H1 (cell line): ENCODE results near the gene COL4A4. TPM values are rescaled to one million over a fixed set of nuclear protein-coding genes. Genes with fewer than 3 reads are reported as not detected.

ENCODE experiments used
- CTCF ChIA-PET: fragments of 300-600 bp; sonication (Branson Sonifier 250); formaldehyde crosslinking; loops from one replicate; lab custom pipeline; 2021; ENCODE audit not compliant: partially characterized antibody; lab: Charles Lee
- POLR2A ChIA-PET: fragments of 300-600 bp; sonication (Branson Sonifier 250); formaldehyde crosslinking; loops from one replicate; lab custom pipeline; 2021; ENCODE audit warnings: inconsistent platforms; ENCODE audit not compliant: partially characterized antibody; lab: Charles Lee
- DNase-seq, 2 experiments: peaks; one replicate each; pipeline versions ENCODE4 v3.0.0 to v3.0.0-alpha.2; 2010 to 2022; ENCODE audit warnings: low spot score in 2 of 2, low read depth in 1 of 2, mixed read lengths in 1 of 2
- FAIRE-seq: peaks from 2 replicates; lab custom pipeline; 2011; peaks lifted over from hg19 to GRCh38; lab: Jason Lieb, UNC
- H2AFZ ChIP-seq: 2 replicates; pipeline ENCODE4 v1.8.1; 2012; ENCODE audit warnings: low read length, inconsistent platforms
- H2AK5ac ChIP-seq: 2 replicates; pipeline ENCODE4 v1.6.1; 2013; ENCODE audit warnings: low read depth, low read length
- H2BK120ac ChIP-seq: replicated peaks from 2 replicates; pipeline ENCODE3; 2013; ENCODE audit warnings: low read depth, low read length, inconsistent platforms
- H2BK12ac ChIP-seq: 2 replicates; pipeline ENCODE4 v1.6.1; 2013; ENCODE audit warnings: low read depth, low read length
- H2BK15ac ChIP-seq: 2 replicates; pipeline ENCODE4 v1.6.1; 2013; ENCODE audit warnings: low read length
- H2BK20ac ChIP-seq: 2 replicates; pipeline ENCODE4 v1.6.1; 2013; ENCODE audit warnings: low read length
- H2BK5ac ChIP-seq: 2 replicates; pipeline ENCODE4 v1.6.1; 2013; ENCODE audit warnings: low read depth, low read length
- H3K14ac ChIP-seq: 2 replicates; pipeline ENCODE4 v1.6.1; 2013; ENCODE audit warnings: inconsistent platforms; ENCODE audit not compliant: insufficient read length
- H3K18ac ChIP-seq: 2 replicates; pipeline ENCODE4 v1.6.1; 2013; ENCODE audit warnings: low read length; ENCODE audit errors: extremely low read depth
- H3K23ac ChIP-seq: 2 replicates; pipeline ENCODE4 v1.6.1; 2013; ENCODE audit warnings: inconsistent platforms; ENCODE audit not compliant: insufficient read length
- H3K23me2 ChIP-seq: 2 replicates; pipeline ENCODE4 v1.6.1; 2013; ENCODE audit warnings: low read depth, low read length
- H3K27ac ChIP-seq: 2 replicates; pipeline ENCODE4 v1.6.1; 2011; ENCODE audit warnings: low read depth, low read length, inconsistent platforms
- H3K27me3 ChIP-seq, 4 experiments: replicated peaks in 1 of 4; 1 replicate in 1 of 4; 2 replicates in 3 of 4; pipeline versions ENCODE4 v1.6.1 to v1.8.1; 2011 to 2013; ENCODE audit warnings: low read length in 3 of 4, mild to moderate bottlenecking in 3 of 4, inconsistent platforms in 2 of 4, mixed read lengths in 2 of 4, moderate library complexity in 1 of 4; ENCODE audit not compliant: control insufficient read depth in 3 of 4, insufficient read depth in 3 of 4; ENCODE audit errors: extremely low read depth in 1 of 4
- H3K36me3 ChIP-seq, 4 experiments: 2 replicates each; pipeline versions ENCODE4 v1.6.1 to v1.8.1; 2011 to 2013; ENCODE audit warnings: mild to moderate bottlenecking in 4 of 4, low read length in 3 of 4, moderate library complexity in 2 of 4, control low read depth in 1 of 4, inconsistent platforms in 1 of 4; ENCODE audit not compliant: insufficient read depth in 4 of 4, control insufficient read depth in 2 of 4
- H3K4ac ChIP-seq: replicated peaks from 2 replicates; pipeline ENCODE3; 2013; ENCODE audit warnings: low read length, low read depth, mixed read lengths, inconsistent platforms; ENCODE audit not compliant: insufficient read length
- H3K4me1 ChIP-seq, 4 experiments: replicated peaks in 1 of 4; 1 replicate in 1 of 4; 2 replicates in 3 of 4; pipeline versions ENCODE4 v1.6.1 to v1.8.1; 2011 to 2013; ENCODE audit warnings: low read length in 3 of 4, inconsistent platforms in 2 of 4, mixed read lengths in 1 of 4; ENCODE audit not compliant: insufficient read depth in 4 of 4, control insufficient read depth in 3 of 4
- H3K4me2 ChIP-seq, 2 experiments: 2 replicates each; pipeline versions ENCODE4 v1.6.1 to v1.8.1; 2011 to 2013; ENCODE audit warnings: low read depth in 2 of 2, low read length in 2 of 2, control low read depth in 1 of 2, inconsistent platforms in 1 of 2, mild to moderate bottlenecking in 1 of 2; ENCODE audit not compliant: insufficient read depth in 1 of 2
- H3K4me3 ChIP-seq, 4 experiments: fragments of 200-600, 300-600 bp in 1 of 4; sonication (generic), shearing (Covaris generic), sonication (Bioruptor Twin) in 1 of 4; 2 replicates each; pipeline versions ENCODE4 v1.5.1 to v1.8.1; 2011 to 2016; ENCODE audit warnings: low read length in 4 of 4, low read depth in 3 of 4, control low read depth in 2 of 4, inconsistent platforms in 2 of 4, mild to moderate bottlenecking in 2 of 4, mixed read lengths in 1 of 4, moderate library complexity in 1 of 4; ENCODE audit not compliant: insufficient read depth in 2 of 4; ENCODE audit errors: extremely low read depth in 1 of 4
- H3K56ac ChIP-seq: replicated peaks from 2 replicates; pipeline ENCODE3; 2013; ENCODE audit warnings: low read depth, mild to moderate bottlenecking, mixed read lengths, low read length, inconsistent platforms; ENCODE audit not compliant: insufficient read length
- H3K79me1 ChIP-seq: 2 replicates; pipeline ENCODE4 v1.6.1; 2013; ENCODE audit warnings: low read depth, low read length, control low read depth
- H3K79me2 ChIP-seq, 2 experiments: 2 replicates each; pipeline versions ENCODE4 v1.6.1 to v1.8.1; 2012 to 2013; ENCODE audit warnings: low read length in 2 of 2, mild to moderate bottlenecking in 2 of 2, inconsistent platforms in 1 of 2; ENCODE audit not compliant: insufficient read depth in 2 of 2, control insufficient read depth in 1 of 2
- H3K9ac ChIP-seq, 4 experiments: replicated peaks in 1 of 4; 1 replicate in 1 of 4; 2 replicates in 3 of 4; pipeline versions ENCODE4 v1.6.1 to v1.8.1; 2011 to 2013; ENCODE audit warnings: low read depth in 3 of 4, low read length in 3 of 4, control low read depth in 2 of 4, mild to moderate bottlenecking in 2 of 4, moderate library complexity in 2 of 4, inconsistent platforms in 1 of 4; ENCODE audit errors: extremely low read depth in 1 of 4
- H3K9me3 ChIP-seq, 2 experiments: 2 replicates each; pipeline versions ENCODE4 v1.6.1 to v1.8.1; 2012 to 2013; ENCODE audit warnings: mild to moderate bottlenecking in 2 of 2, moderate library complexity in 2 of 2, control low read depth in 1 of 2, inconsistent platforms in 1 of 2, low read depth in 1 of 2, low read length in 1 of 2, mixed read lengths in 1 of 2; ENCODE audit not compliant: insufficient read depth in 2 of 2
- H4K20me1 ChIP-seq, 2 experiments: replicated peaks in 1 of 2; 2 replicates each; pipeline versions ENCODE3 to v1.8.1; 2011 to 2013; ENCODE audit warnings: inconsistent platforms in 2 of 2, low read length in 2 of 2, mild to moderate bottlenecking in 1 of 2; ENCODE audit not compliant: insufficient read depth in 2 of 2, control insufficient read depth in 1 of 2
- H4K5ac ChIP-seq: 2 replicates; pipeline ENCODE4 v1.6.1; 2013; ENCODE audit warnings: low read length, low read depth, mixed read lengths, inconsistent platforms; ENCODE audit not compliant: insufficient read length
- H4K8ac ChIP-seq: 2 replicates; pipeline ENCODE4 v1.8.0; 2013; ENCODE audit warnings: mild to moderate bottlenecking, moderate library complexity, low read length, inconsistent platforms; ENCODE audit not compliant: insufficient read depth; ENCODE audit errors: extremely low read depth
- H4K91ac ChIP-seq: replicated peaks from 2 replicates; pipeline ENCODE3; 2013; ENCODE audit warnings: low read length, mixed read lengths, inconsistent platforms; ENCODE audit not compliant: insufficient read length
- ASH2L ChIP-seq: fragments of 200-600, 300-600 bp; sonication (generic); IDR thresholded peaks from one replicate; pipeline ENCODE4 v1.7.1; 2017; ENCODE audit warnings: low read length
- BCL11A ChIP-seq, 2 experiments: IDR thresholded peaks; one replicate each; pipeline ENCODE4 v1.6.1; 2011; ENCODE audit warnings: low read depth in 2 of 2, low read length in 2 of 2, mild to moderate bottlenecking in 2 of 2
- CHD1 ChIP-seq: IDR thresholded peaks from 2 replicates; pipeline ENCODE4 v1.6.1; 2012; ENCODE audit warnings: low read depth, low read length, improper control_type of control experiment
- E2F6 ChIP-seq: IDR thresholded peaks from 2 replicates; pipeline ENCODE4 v1.6.1; 2012; ENCODE audit warnings: inconsistent platforms
- GTF2F1 ChIP-seq: IDR thresholded peaks from 2 replicates; pipeline ENCODE4 v1.6.1; 2012; ENCODE audit warnings: low read depth, low read length, improper control_type of control experiment, borderline replicate concordance
- JUN ChIP-seq: IDR thresholded peaks from 2 replicates; pipeline ENCODE4 v1.6.1; 2011; ENCODE audit warnings: low read depth, mild to moderate bottlenecking, improper control_type of control experiment, low read length
- KDM4A ChIP-seq: IDR thresholded peaks from one replicate; pipeline ENCODE4 v1.7.1; 2012; ENCODE audit warnings: low read depth, mild to moderate bottlenecking, moderate library complexity, low read length, inconsistent platforms; ENCODE audit not compliant: severe bottlenecking
- NRF1 ChIP-seq: IDR thresholded peaks from 2 replicates; pipeline ENCODE4 v1.6.1; 2011; ENCODE audit warnings: mild to moderate bottlenecking, low read depth, low read length, improper control_type of control experiment
- POLR2A ChIP-seq, 2 experiments: IDR thresholded peaks; 1 replicate in 1 of 2; 2 replicates in 1 of 2; pipeline ENCODE4 v1.6.1; 2011; ENCODE audit warnings: low read depth in 2 of 2, low read length in 2 of 2, mild to moderate bottlenecking in 2 of 2; ENCODE audit errors: control extremely low read depth in 1 of 2
- POU5F1 ChIP-seq: IDR thresholded peaks from 2 replicates; pipeline ENCODE4 v1.6.1; 2011; ENCODE audit warnings: low read depth, mild to moderate bottlenecking, low read length, moderate library complexity
- SAP30 ChIP-seq: fragments of 300-600 bp; sonication (generic); IDR thresholded peaks from 2 replicates; pipeline ENCODE4 v1.7.1; 2012; ENCODE audit warnings: low read length, moderate library complexity, mild to moderate bottlenecking, inconsistent platforms; ENCODE audit not compliant: insufficient read depth, insufficient replicate concordance
- TBP ChIP-seq: IDR thresholded peaks from 2 replicates; pipeline ENCODE4 v1.6.1; 2011; ENCODE audit warnings: low read depth, low read length, improper control_type of control experiment
- USF2 ChIP-seq: IDR thresholded peaks from 2 replicates; pipeline ENCODE4 v1.6.1; 2011; ENCODE audit warnings: low read length, improper control_type of control experiment
- ZNF274 ChIP-seq: IDR thresholded peaks from 2 replicates; pipeline ENCODE4 v1.7.0; 2012; ENCODE audit warnings: low read length, borderline replicate concordance; ENCODE audit errors: extremely low read depth
- WGBS, 2 experiments: shearing (Covaris generic) in 1 of 2; methylation state at CpG; one replicate each; pipeline versions ENCODE4 v1.1.6 to v1.1.7; 2013 to 2015; ENCODE audit warnings: low lambda C conversion rate in 2 of 2, mixed read lengths in 2 of 2, inconsistent platforms in 1 of 2, low coverage in 1 of 2, missing lambda C conversion rate in 1 of 2; ENCODE audit not compliant: insufficient replicate concordance in 2 of 2, insufficient coverage in 1 of 2, insufficient read length in 1 of 2; ENCODE audit errors: extremely low coverage in 1 of 2, missing lambda C conversion rate in 1 of 2; 5-methylcytosine and 5-hydroxymethylcytosine counted together
- polyA plus RNA-seq, 7 experiments: library from polyadenylated mRNA; depleted of rRNA in 3 of 7; stranded (reverse) in 5 of 7; unstranded in 2 of 7; fragments of >200 nt in 5 of 7; fragments of 200-250 nt in 2 of 7; gene quantifications; 1 replicate in 5 of 7; 2 replicates in 1 of 7; 4 replicates in 1 of 7; pipeline versions ENCODE4 v1.2.1 to v1.2.3, GENCODE V29; 2011 to 2013; ENCODE audit warnings: missing spikeins in 2 of 7, mixed read lengths in 2 of 7
- total RNA-seq: library from RNA; stranded (reverse); fragmentation: NEBNext Ultra II Directional; extraction: Animal tissue kit (Norgen Biotek cat#: 25700); gene quantifications from 2 replicates; pipeline ENCODE4 v1.2.1, GENCODE V29; 2021

Gene COL4A4
- total and polyA plus RNA-seq, 2 of the 8 experiments (the other 6 are each of a cell fraction or from before 2014, with no cell fraction given), result 0.33 to 1.7 TPM

GRCh38 chr2:226994775-226995174 is 169.2 kb downstream of the COL4A4 start:
- no peak overlapping the region for H3K23ac ChIP-seq
- no peak overlapping the region for H4K91ac ChIP-seq
- no peak overlapping the region for H4K5ac ChIP-seq
- no peak overlapping the region for H2BK120ac ChIP-seq
- ChIA-PET CTCF (interaction anchor here (1.1 to 2.4 kb wide), 2 partner anchors 10 to 39 kb away, joined by 3 to 10 read pairs; no protein-coding TSS in a partner anchor), POLR2A (no interaction called here)
- H3K56ac ChIP-seq, result no peak overlapping the region
- WGBS, 2 experiments, result 90% methylated on average over 4 of the region's 4 CpGs; no CpG with 5 or more reads in 1 of the 2 experiments
- no peak overlapping the region for H3K14ac ChIP-seq
- H3K27ac ChIP-seq, result no peak overlapping the region
- H3K4me1 ChIP-seq, result no peaks in the 10 kb centered on the region
- H4K20me1 ChIP-seq, result no peaks in the 10 kb centered on the region
- H2AK5ac ChIP-seq, result no peak overlapping the region
- no peak overlapping the region for H3K9ac ChIP-seq
- no peak overlapping the region for H3K4me2 ChIP-seq
- no peak overlapping the region for H3K4me3 ChIP-seq
- DNase-seq, result no peak
- no peaks in the 10 kb centered on the region for H3K79me1 ChIP-seq
- H2BK5ac ChIP-seq, result no peak overlapping the region
- H2BK12ac ChIP-seq, result no peak overlapping the region
- no peaks in the 10 kb centered on the region for H3K79me2 ChIP-seq
- H2AFZ ChIP-seq, result no peak overlapping the region
- H3K36me3 ChIP-seq, result no peaks in the 10 kb centered on the region; a peak in 1 of 8 replicates
- no peak overlapping the region for H2BK15ac ChIP-seq
- no peak overlapping the region for H3K18ac ChIP-seq
- H3K9me3 ChIP-seq, result no peaks in the 10 kb centered on the region
- no peak overlapping the region for H2BK20ac ChIP-seq
- no peaks in the 10 kb centered on the region for H3K27me3 ChIP-seq
- FAIRE-seq, result no peak
- H3K23me2 ChIP-seq, result no peaks in the 10 kb centered on the region
- H3K4ac ChIP-seq, result no peak overlapping the region
- no peak overlapping the region for H4K8ac ChIP-seq
- TF ChIP-seq CHD1 (no peak), BCL11A (IDR thresholded peaks at IDR 0.05; ENCODE audit: low read depth in 2 of 2, low read length in 2 of 2) (no peak), USF2 (no peak), TBP (no peak), GTF2F1 (no peak), SAP30 (no peak), JUN (no peak), E2F6 (no peak), ZNF274 (no peak), POLR2A (IDR thresholded peaks at IDR 0.05; ENCODE audit: control extremely low read depth in 1 of 2, low read depth in 2 of 2, low read length in 2 of 2) (no peak), POU5F1 (no peak), ASH2L (no peak), NRF1 (no peak), KDM4A (no peak)
